DMS53 treated with DMSO at 0.1 percent for 48 hours (cell line): ENCODE data around the gene DHDDS.
"Not testable (repeated sequence)": the region's sequence is repeated elsewhere in the genome, so short reads cannot be mapped to it uniquely, and the experiment has no call there.

Source experiments
- DNase-seq: peaks from one replicate; lab custom pipeline; 2025; ENCODE audit not compliant: unreplicated experiment; lab: John Stamatoyannopoulos, UW

DHDDS gene

DNA sequence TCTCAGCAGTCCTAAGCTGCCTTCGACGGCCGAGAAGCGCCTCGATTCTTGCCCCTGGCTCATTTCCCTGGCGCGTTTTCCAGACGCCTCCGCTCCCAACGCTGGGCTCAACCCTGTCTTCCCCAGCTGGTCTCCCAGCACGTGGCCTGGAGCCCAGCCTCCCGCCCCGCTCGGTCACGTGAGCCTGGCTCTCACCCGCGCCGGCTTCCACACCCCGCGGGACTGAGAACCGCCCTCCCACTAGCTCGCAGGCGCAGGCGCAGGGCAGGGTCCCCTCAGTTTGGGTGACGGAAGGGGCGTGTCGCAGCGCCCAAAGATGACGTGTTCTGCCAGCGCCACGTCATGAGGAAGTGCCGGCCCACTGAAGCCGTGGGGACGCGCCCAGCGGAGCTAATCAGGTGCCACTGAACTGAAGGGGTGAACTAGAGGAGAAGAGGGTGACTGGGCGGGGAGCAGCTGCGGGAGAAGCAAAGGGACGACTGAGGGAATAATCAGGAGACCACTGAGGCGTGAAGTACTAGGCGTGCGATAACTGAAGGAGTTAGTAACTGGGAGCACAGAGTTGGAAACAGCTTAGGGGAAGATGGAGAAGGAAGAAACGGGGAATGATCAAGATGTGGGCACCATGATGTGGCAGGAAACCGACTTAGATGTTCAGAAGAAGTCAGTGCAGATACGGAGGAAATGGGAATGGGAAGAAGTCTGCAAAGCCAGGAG lies at the start of gene DHDDS:
Gene DHDDS, plus strand, starts transcription at position 343 of the 717 bp plus-strand sequence. CDS start 625 bp downstream, outside the sequence.
- DNase-seq = peak; percentile 92

DNA sequence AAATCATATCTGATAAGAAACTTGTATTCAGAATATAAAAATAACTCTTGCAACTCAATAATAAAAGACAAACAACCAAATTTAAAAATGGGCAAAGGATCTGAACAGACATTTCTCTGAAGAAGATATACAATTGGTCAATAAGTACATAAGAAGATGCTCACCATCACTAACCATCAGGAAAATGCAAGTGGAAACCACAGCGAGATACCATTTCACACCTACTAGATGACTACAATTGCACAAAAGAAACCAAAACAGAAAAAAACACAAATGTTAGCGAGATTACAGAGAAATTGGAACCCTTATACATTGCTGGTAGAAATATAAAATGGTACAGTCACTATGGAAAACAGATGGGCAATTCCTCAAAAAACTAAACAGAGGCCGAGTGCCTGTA lies 48.0 kb upstream of the DHDDS start:
- DNase-seq = no peak

- DNase-seq = not testable (repeated sequence)
These were observed 47.1 kb upstream of the DHDDS start for GRCh38 chr1:26385063-26385462.

GRCh38 chr1:26387447-26387846 lies 44.7 kb upstream of the DHDDS start:
- DNase-seq = no peak

DNA sequence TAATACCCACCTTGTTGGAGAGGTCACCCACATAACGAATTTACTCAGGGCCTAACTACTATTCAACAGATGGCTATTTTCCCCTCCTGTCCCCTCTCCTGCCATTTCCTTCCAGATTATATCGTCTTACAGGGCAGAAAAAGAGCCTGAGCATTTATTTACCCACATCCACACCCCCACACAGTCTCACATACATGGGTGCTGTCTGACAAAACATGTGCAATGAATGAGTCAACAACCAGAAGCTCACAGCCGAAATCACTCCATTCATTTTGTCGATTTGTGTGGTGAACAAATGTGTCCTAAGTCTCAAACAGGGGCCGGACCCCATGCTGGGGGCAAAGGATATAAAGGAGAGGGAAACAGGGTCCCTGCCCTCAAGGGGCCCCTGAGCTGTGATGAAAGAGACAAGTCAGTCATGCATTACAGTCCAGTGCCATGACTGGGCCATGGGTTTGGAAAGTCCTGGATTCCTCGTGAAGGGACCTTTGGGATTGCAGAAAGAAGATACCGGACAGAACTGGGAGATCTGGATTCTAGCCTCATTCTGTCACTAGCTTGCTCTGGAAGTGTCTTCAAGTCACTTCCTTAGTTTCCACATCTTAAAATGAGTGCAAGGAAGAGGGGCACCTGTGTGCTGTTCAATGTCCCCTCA lies 43.2 kb upstream of the DHDDS start:
- no peak for DNase-seq

- no peak for DNase-seq
These were observed 42.4 kb upstream of the DHDDS start for GRCh38 chr1:26389604-26390247.

GRCh38 chr1:26391450-26391849 lies 40.7 kb upstream of the DHDDS start:
- no peak for DNase-seq

DNA sequence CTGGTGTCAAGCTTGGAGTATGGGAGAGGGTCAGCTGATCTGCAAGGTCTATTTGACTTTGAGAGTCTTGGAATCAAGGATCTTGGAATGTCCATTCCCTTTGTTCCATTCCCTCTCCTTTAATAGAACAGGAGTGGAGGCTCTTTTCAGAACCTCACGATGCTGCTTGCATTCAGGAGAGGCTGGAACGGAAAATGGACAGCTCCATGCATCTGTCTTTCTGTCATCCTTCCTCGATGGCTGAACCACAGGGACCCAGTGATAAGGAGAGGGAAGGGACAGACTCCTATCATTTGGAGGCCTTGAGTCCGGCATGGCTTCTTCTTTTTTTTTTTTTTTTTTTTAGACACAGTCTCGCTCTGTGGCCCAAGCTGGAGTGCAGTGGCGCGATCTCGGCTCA lies 36.4 kb upstream of the DHDDS start:
- DNase-seq = no peak

- DNase-seq = no peak
These were observed 33.1 kb upstream of the DHDDS start for GRCh38 chr1:26399034-26399433.

- DNase-seq = no peak
These were observed 30.2 kb upstream of the DHDDS start for GRCh38 chr1:26401891-26402290.

DNA sequence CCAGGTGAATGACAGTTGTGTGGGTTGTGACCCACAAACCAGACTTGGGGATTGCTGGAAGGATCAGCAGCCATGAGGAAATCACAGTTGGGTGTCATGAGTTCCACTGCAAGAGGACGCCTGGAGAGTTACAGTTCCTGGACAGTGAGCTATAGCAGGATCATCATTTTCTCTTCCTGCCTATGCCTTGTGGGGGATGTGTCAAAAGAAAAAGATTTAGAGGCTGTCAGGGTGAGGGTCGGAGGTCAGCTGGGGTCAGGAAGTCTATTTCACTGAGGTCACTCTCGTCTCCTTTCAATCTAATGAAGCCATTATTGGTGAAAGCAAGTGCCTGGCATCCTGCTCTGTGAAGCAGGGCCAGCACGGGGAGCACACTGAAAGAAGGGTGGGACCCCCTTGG lies 28.5 kb upstream of the DHDDS start:
- DNase-seq = no peak

- peak; percentile 71 for DNase-seq
These were observed 27.5 kb upstream of the DHDDS start for GRCh38 chr1:26404641-26405040.

GRCh38 chr1:26405281-26405915 lies 26.7 kb upstream of the DHDDS start:
- DNase-seq = no peak

DNA sequence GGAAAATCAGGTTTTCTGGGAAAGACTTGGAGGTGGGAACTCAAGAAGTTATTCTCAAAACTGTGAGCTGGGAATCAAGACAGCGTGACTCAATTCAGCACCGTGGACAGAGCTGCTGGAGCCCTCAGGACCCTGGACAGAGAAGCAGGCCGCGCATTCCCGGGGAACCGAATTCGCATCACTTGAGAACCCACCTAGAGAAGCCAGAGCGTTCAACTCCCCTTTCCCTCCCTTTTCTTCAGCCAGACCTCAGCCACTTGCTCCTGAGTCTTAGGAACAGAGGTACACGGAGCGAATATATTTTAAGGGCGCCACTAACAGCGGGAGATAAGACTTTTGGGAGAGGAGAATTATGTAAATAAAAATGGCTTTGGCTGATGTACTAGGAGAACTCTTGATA lies 23.5 kb upstream of the DHDDS start:
- no peak for DNase-seq

DNA sequence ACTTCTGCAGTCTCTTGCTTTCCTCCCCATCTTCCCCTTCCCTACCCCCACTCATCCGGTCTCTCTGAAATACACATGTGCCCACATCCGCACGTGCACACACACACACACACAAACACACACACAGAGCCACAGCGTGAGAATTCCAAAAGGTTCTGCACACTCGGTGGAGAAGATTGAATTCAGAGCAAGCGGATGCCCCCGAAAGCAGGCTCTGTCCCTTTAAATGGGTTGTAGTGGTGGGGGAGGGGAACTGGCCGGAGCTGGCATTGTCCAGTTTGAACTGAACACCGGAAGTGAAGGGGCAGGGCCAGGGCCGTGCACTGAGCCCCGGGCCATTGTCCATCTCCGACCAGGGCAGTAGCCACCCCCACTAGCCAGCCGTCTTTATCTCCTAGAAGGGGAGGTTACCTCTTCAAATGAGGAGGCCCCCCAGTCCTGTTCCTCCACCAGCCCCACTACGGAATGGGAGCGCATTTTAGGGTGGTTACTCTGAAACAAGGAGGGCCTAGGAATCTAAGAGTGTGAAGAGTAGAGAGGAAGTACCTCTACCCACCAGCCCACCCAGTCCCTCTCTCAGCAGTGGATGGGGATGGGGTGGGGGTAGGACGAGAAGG lies 22.8 kb upstream of the DHDDS start:
- DNase-seq = no peak

DNA sequence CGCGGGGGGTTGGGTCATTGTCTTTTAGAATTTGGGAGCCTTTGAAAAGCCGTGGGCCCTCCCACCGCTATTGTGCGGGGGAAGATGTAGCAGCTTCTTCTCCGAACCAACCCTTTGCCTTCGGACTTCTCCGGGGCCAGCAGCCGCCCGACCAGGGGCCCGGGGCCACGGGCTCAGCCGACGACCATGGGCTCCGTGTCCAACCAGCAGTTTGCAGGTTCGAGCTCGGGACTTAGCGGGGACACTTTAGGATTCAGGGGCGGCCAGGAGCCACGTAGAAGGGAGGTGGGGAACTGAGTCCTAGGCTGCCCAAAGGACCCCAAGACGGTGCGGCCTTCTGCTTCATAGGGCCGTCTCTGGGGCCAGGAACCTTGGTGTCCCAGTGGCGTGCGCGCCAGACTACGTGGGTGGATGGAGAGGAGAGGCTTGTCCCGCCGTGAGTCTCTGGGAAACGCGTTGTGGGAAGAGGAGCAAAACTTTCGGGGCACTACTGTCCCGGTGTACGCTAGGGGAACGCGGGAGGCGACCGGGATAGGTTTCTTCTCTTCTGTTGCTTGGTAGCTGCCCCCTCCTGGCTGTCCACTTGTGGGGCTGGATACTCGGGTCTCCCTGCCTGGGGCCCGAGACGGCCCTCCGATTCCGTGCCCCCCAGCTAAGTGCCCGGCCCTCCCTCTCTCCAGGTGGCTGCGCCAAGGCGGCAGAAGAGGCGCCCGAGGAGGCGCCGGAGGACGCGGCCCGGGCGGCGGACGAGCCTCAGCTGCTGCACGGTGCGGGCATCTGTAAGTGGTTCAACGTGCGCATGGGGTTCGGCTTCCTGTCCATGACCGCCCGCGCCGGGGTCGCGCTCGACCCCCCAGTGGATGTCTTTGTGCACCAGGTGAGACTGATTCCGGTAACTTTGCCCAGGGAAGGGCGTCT lies 21.2 kb upstream of the DHDDS start, which contains the start of gene LIN28A:
Gene LIN28A, plus strand, starts transcription at position 112 of the 918 bp plus-strand sequence. Its CDS starts 75 bp downstream, at position 187.
- no peak for DNase-seq

DNA sequence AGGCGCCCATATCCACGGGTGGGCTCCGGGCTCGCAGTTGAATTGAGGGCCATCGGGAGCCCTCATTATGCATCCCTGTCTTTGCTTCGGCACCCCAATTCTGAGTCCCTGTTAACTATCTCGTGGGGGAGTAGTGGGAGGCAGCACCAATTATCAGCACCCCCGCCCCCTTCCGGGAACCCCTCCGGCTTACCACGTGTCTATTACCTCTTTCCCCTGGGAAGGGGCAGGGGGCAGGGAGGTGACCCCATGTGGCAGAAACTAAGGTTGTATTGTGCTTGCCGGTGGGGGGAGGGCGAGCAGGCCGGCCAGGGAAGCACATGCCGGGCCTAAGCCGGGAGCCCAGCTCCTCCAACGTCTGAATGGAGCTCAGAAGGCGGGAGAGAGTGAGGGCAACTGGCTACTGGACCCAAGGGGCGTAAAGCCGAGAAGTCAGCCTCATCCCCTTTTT lies 20.5 kb upstream of the DHDDS start:
- DNase-seq = no peak

DNA sequence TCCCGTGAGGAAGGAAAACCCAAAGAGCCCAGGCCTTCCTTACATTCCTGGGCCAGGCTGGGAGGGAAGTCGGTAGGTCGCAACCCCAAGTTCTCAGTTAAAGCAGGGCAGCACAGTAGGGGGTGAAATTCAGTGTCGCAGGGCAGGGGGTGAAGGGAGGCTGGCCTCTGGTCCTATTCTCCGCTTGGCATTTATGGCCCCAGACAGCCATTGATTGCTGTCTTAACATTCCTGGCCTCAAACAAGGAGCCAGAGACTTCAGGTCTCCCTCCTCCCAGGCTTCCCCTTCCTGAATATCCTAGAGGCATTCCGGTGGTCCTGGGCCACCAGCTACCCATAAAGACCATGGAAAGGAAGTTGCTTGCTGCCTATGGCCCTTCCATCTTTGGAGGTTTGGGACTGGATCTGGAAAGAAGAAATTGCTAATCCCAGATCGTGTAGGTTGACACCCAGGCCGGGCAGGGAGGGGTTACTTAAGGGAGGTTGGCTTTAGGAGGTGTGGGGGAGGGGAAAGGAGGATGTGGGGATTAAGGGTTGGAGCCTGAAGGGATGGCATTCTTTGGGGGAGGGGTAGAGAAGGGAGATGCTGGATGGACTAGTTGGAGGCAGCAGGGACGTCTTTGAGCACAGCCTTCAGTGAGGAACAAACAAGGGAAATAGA lies 19.8 kb upstream of the DHDDS start:
- DNase-seq = no peak

DNA sequence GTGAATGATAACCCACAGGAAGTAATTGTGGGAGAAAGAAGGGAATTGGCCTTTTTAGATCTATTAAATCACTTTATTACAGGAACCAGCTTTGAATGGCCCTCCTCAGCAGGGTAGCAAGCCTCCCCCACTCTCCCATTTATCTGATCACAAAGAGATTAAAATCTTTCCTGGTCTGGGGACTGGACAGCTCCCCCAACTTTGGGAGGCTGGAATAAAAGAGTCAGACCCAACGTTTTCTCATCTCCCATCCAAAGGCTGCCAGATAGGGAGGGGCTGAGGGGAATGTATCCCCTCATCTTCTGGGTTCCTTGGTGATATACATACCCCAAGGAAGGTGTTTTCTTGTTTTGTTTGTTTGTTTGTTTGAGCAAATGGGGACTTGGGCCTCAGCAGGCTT lies 19.1 kb upstream of the DHDDS start:
- DNase-seq = no peak
